GM12872 (cell line): ENCODE results near the gene SCAMP1.

Experiments
- TF ChIP-seq, protein P1 (sequence below): IDR thresholded peaks from 3 replicates; pipeline ENCODE4 v1.5.1; 2011; ENCODE audit warnings: low read depth, mild to moderate bottlenecking, low read length, moderate library complexity; ENCODE audit not compliant: insufficient read depth

Gene SCAMP1

DNA sequence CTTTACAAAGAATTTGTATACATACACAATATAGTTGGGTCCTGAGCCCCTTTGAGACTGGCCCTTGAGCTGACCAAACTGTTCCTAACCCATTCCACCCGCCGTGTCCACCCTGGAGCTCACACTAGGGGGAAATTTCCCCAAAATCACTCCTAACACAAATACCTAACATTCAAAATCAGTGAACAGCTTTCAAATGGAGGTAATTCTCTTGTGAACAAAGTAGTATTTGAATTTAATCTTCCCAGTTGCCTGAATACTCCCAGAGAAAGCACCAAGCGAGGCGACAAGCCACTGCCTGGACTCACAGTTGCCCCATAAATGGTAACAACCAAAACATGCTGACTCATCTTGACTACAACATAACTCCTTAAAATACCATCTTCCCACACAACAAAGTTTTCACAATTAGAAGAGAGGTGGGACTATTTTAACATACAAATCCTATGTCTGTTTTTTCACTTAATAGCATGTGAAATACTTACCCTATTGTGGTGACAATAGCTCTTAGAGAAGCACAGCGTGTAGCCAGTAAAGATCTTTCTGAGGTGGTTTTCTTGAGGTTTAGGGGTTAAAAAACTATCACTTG, 31.7 kb upstream of the SCAMP1 start:
- TF ChIP-seq, protein P1, sequence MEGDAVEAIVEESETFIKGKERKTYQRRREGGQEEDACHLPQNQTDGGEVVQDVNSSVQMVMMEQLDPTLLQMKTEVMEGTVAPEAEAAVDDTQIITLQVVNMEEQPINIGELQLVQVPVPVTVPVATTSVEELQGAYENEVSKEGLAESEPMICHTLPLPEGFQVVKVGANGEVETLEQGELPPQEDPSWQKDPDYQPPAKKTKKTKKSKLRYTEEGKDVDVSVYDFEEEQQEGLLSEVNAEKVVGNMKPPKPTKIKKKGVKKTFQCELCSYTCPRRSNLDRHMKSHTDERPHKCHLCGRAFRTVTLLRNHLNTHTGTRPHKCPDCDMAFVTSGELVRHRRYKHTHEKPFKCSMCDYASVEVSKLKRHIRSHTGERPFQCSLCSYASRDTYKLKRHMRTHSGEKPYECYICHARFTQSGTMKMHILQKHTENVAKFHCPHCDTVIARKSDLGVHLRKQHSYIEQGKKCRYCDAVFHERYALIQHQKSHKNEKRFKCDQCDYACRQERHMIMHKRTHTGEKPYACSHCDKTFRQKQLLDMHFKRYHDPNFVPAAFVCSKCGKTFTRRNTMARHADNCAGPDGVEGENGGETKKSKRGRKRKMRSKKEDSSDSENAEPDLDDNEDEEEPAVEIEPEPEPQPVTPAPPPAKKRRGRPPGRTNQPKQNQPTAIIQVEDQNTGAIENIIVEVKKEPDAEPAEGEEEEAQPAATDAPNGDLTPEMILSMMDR = no peak

DNA sequence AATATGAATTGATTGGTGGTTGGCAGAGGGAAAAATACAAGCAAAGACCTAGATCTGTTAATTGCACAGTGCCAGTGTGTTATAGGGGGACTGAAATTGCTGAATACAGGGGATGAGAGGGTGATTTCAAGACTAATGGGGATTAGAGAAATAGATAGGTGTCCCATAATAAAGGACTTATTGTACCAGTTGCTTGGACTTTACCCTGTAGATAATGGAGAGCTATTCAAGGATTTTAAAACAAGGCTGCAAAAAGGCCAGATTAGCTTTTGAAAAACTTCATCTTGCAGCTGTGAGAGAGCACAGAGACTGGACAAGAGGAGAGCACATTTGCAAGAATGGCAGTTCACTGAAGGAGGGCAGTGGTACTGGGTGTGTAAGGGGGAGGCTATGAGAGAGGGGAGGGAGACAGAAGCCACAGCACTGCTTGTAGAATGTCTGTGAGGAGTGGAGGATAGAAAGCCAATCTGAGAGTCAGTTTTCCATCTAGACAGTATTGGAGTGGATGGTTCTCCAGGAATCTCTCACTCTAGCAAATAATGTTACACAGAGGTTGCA, 28.8 kb upstream of the SCAMP1 start:
- TF ChIP-seq, protein P1 = no peak

GRCh38 chr5:78334811-78335210, 25.6 kb upstream of the SCAMP1 start:
- TF ChIP-seq, protein P1 = no peak

- TF ChIP-seq, protein P1 = no peak
These were observed 24.4 kb upstream of the SCAMP1 start for GRCh38 chr5:78335976-78336375.

DNA sequence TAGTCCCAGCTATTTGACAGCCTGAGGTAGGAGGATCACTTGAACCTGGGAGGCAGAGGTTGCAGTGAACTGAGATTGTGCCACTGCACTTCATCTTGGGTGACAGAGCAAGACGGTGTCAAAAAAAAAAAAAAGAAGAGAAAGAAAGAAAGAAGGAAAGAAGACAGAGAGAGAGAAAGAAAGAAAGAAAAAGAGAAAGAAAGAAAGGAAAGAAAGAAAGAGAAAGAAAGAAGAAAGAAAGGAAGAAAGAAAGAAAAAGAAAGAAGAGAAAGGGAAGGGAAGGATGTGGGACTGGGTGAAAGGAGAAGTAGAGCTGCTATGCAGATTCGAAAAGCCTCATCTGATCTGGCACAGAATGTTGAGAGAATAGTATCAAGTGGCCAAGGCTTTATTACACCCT, 23.7 kb upstream of the SCAMP1 start:
- TF ChIP-seq, protein P1 = no peak

- TF ChIP-seq, protein P1 = no peak
These were observed 20.6 kb upstream of the SCAMP1 start for GRCh38 chr5:78339617-78340436.

GRCh38 chr5:78341440-78341839, 19.0 kb upstream of the SCAMP1 start:
- TF ChIP-seq, protein P1 = no peak
